Inflammatory macrophage treated with lipopolysaccharide for 4 hours (primary cell): Measurements from ENCODE around the gene ITGAD.
"Not testable (repeated sequence)": the region's sequence is repeated elsewhere in the genome, so short reads cannot be mapped to it uniquely, and the experiment has no call there.

Experiments
- DNase-seq: peaks from one replicate; pipeline ENCODE4 v3.0.0-alpha.2; 2020

The ITGAD gene

DNA sequence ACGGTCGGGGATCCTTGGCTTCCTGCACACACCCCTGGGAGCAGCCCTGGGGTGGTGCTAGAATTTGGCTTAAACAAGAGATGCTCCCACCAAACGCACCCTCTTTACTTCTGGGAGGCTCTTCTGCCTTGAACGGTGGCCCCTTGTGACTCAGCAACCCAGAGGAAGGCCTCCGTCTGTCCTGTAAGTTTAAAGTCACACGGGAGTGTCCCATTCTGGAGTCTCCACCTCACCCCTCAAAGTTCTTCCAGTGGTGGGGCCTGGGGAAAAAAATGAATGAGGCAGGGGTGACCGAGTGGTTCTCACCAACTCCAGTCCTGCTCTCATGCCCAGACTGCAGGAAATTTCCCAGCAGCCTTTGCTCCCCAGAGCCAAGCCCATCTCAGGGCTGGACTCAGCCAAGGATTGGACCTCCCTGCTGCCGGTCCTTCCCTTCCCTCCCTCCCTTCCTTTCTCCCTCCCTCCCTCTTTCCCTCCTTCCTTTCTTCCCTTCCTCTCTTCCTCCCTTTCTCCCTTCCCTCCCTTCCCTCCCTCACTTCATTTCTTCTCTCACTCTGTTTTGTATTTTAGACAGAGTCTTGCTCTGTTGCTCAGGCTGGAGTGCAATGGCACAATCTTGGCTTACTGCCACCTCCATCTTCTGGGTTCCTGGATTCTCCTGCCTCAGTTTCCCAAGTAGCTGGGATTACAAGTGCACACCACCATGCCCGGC is 11.4 kb downstream of the ITGAD start:
- DNase-seq: no peak

- no peak for DNase-seq
These were observed 14.3 kb downstream of the ITGAD start for GRCh38 chr16:31407406-31407805.

- no peak for DNase-seq
These were observed 16.3 kb downstream of the ITGAD start for GRCh38 chr16:31409433-31409832.

GRCh38 chr16:31410082-31410481 is 16.9 kb downstream of the ITGAD start:
- no peak for DNase-seq

DNA sequence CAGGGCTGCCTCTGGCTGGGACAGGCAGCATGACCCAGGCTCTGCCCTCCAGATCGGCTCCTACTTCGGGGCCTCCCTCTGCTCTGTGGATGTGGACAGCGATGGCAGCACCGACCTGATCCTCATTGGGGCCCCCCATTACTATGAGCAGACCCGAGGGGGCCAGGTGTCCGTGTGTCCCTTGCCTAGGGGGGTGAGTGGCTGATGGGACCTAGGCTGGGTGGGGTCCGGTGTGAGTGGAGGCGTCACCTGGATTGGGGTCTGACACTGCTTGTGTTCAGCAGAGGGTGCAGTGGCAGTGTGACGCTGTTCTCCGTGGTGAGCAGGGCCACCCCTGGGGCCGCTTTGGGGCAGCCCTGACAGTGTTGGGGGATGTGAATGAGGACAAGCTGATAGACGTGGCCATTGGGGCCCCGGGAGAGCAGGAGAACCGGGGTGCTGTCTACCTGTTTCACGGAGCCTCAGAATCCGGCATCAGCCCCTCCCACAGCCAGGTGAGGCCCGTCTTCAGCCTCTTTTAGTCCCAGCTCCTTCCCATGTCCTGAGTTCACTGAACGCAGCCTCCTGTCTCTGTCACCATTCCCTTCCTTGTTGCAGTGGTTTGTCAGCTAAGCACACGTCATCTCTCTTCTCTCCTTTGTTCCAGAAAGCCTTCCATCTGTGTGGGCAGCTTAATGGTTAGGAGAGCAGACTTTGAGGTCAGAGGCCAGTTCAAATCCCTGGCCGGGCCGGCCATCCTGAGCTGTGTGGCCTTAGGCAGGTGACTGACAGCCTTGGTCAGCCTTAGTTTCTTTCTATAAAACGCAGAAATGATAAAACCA is 18.1 kb downstream of the ITGAD start:
- no peak for DNase-seq

DNA sequence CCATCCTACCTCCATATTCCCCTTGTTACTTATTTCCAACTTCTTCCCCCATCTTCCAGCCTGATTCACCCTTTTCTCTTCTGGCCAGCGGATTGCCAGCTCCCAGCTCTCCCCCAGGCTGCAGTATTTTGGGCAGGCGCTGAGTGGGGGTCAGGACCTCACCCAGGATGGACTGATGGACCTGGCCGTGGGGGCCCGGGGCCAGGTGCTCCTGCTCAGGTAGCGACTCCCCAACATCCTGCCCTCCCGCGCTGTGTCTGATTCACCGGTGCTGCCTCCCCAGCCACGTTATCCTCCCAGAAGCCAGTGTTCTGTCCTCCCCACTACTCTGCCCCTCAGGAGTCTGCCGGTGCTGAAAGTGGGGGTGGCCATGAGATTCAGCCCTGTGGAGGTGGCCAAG is 19.6 kb downstream of the ITGAD start:
- DNase-seq: no peak

- DNase-seq: peak; percentile 51
These were observed 20.2 kb downstream of the ITGAD start for GRCh38 chr16:31413381-31413780.

DNA sequence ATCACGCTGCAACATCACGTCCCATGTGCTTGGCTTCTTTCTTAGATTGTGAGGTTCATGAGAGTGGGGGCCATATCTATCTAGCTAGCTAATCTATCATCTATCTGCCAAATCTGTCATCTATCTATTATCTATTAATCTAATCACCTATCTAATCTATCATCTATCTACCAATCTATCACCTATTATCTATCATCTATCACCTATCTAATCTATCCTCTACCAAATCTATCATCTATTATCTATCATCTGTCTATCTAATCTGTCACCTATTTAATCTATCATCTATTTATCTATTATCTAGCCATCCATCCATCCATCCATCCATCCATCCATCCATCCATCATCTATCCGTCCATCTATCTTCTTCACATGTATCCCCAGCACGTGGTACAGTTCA is 20.8 kb downstream of the ITGAD start:
- DNase-seq: no peak

- DNase-seq: no peak
These were observed 21.6 kb downstream of the ITGAD start for GRCh38 chr16:31414706-31415105.

DNA sequence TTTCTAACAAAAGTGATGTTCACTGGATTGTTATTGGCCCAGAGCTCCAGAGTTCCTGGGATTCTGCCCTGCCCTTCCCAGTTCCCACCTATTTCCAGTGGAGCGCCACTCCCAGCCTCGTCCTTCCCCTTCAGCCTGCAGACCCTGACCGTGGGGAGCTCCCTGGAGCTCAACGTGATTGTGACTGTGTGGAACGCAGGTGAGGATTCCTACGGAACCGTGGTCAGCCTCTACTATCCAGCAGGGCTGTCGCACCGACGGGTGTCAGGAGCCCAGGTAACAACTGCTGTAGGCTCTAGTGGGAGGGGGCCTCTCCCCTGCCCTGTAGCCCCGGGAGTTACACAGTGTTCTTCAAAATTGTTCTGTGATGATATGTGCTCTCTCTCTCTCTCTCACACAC is 23.2 kb downstream of the ITGAD start:
- DNase-seq: no peak

DNA sequence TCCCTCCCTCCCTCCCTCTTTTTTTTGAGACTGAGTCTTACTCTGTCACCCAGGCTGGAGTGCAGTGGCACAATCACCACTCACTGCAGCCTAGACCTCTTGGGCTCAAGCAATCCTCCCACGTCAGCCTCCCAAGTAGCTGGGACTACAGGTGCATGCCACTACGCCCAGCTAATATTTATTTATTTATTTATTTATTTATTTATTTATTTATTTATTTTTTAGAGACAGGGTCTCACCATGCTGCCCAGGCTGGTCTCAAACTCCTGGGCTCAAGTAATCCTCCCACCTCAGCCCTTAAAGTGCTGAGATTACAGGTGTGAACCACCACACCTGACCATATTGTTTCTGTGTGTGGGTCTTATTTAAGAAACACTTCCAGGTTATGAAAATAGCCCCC is 23.9 kb downstream of the ITGAD start:
- not testable (repeated sequence) for DNase-seq

GRCh38 chr16:31417916-31418315 is 24.8 kb downstream of the ITGAD start:
- DNase-seq: no peak

DNA sequence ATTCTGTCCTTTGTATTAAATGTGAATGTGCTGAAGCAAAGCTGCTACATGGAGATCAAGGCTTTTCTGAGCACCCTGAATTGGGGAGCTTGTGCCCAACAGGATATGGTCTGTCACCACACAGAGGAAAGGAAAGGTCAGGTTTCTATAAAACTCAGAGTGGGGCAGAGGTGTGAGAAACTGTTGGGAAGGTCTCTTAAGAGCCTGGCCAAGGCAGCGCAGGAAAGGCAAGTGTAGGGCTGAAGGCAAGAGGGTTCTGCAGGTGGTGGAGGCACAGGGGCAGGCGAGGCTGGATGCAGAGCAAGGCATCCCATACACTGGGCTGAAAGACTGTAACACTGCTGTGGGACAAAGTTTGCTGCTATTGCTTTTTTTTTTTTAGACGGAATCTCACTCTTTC is 26.9 kb downstream of the ITGAD start:
- no peak for DNase-seq

DNA sequence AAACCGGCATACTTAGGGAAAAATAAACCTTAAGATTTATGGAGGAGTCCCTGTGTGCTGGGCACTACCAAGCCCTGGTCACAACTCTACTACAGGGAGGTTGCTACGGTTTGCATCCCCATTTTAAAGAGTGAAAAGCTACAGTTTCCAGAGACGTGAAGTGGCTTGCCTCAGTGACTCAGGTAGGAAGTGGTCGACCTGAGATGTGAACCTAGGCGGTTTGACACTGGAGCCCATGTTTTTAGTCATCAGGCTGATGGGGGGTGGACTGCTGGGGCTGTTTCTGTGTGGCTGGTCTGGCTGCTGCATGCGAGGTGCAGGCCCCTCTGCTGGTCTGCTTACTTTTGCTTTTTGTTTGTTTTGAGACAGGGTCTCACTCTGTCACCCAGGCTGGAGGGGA is 28.5 kb downstream of the ITGAD start:
- DNase-seq: no peak

DNA sequence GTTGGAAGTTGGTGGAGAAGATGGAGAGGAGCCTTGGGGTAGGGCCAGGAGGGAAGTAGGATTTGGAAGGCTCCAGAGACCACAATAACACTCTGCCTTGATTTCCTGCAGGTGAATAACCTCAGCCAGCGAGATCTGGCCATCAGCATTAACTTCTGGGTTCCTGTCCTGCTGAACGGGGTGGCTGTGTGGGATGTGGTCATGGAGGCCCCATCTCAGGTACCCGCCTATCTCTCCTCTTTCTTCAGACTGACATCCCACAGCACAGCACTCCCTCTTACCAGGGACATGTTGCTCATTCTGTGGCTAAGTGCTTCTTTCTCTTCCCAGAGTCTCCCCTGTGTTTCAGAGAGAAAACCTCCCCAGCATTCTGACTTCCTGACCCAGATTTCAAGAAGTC is 30.1 kb downstream of the ITGAD start:
- DNase-seq: no peak

DNA sequence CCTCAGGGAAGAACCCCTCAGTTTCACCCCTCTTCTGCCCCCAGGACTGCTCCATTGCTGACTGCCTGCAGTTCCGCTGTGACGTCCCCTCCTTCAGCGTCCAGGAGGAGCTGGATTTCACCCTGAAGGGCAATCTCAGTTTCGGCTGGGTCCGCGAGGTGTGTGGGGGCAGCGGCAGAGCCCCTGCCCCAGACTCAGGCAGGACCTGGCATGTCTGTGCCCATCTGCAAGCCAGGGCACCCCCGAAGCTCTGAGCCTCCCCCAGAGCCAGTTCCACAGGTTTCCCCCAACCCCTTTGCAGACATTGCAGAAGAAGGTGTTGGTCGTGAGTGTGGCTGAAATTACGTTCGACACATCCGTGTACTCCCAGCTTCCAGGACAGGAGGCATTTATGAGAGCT is 30.7 kb downstream of the ITGAD start:
- DNase-seq: no peak

- peak; percentile 42 for DNase-seq
These were observed 34.5 kb downstream of the ITGAD start for GRCh38 chr16:31427441-31428278.

DNA sequence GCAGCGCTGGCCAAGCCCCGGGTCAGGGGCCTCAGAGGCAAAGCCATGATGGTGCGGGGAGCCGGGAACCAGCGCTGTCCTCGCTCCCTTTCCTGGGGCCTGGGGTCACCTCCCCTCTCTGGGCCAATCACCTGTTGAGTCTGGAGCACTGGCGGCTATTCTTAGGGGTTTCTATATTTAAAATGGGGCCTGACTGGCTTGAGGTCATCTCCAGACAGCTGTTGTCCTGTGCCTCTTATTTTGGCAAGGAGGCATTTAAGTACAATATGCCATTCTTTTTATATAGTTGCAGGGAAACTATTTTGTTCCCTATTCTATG is 35.1 kb downstream of the ITGAD start, which contains the start of gene COX6A2:
TSS of gene COX6A2 (minus strand) at position 82 of the 319 bp plus-strand sequence. CDS start at position 47, 35 bp downstream.
- DNase-seq: no peak

GRCh38 chr16:31428638-31429247 is 35.6 kb downstream of the ITGAD start:
- DNase-seq: no peak

GRCh38 chr16:31429314-31429713 is 36.2 kb downstream of the ITGAD start:
- DNase-seq: no peak

DNA sequence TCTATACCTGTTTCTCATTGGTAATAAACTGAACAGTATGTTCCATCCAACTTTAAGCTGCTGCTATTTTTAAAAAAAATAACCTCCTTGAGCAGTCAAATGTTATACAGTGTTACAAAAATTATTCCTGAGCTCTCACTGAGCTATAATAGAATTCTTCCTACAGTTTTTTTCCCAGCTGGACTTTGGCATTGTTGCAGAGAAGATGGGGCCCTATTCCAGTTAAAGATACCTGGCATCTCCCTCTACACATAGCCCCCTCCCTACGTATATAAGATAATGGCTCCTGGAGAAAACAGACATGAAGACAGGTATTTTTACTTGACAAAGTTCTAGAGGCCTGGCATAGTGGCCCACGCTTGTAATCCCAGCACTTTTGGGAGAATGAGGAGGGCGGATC is 36.7 kb downstream of the ITGAD start:
- no peak for DNase-seq

GRCh38 chr16:31430380-31431052 is 37.4 kb downstream of the ITGAD start:
- DNase-seq: no peak
